GM21381 (cell line): Measurements from ENCODE around the gene TVP23A.
"Not testable (repeated sequence)": the region's sequence is repeated elsewhere in the genome, so short reads cannot be mapped to it uniquely, and the experiment has no call there.

Source experiments
- ATAC-seq: cut with Tn5 transposase; IDR thresholded peaks from one replicate; pipeline ENCODE4 v1.9.1; 2021; ENCODE audit warnings: mild to moderate bottlenecking, moderate library complexity; ENCODE audit not compliant: unreplicated experiment

TVP23A gene

DNA sequence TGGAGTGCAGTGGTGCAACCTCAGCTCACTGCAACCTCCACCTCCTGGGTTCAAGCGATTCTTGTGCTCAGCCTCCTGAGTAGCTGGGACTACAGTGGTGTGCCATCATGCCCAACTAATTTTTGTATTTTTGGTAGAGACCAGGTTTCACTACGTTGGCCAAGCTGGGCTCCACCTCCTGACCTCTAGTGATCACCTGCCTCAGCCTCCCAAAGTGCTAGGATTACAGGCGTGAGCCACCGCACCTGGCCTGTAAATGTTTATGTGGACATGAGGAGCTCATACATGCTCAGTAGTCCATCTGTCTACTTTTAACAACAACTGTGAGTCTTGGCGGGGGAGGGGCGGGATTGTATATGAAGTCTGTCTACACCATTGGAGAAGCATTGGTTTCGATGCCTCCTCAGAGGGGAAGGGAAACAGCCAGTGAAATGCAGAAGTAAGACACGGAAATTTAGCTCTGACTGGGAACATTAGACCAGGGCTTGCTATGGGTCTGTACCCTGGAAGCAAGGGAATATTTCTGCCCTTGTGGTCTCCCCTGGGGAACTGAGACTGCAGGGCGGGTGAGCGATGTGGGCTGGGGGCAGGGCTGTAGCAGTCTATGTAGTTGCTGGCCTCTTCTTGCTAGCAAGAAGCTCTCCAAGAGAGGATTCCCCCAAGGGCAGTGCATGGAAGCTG is 65.6 kb downstream of the TVP23A start:
- peak; percentile 61 for ATAC-seq

- no peak for ATAC-seq
Observed at GRCh38 chr16:10751291-10751697, 67.3 kb downstream of the TVP23A start.

GRCh38 chr16:10750793-10751192 is 67.8 kb downstream of the TVP23A start:
- ATAC-seq, result no peak

GRCh38 chr16:10745841-10746240 is 72.8 kb downstream of the TVP23A start:
- ATAC-seq, result no peak

DNA sequence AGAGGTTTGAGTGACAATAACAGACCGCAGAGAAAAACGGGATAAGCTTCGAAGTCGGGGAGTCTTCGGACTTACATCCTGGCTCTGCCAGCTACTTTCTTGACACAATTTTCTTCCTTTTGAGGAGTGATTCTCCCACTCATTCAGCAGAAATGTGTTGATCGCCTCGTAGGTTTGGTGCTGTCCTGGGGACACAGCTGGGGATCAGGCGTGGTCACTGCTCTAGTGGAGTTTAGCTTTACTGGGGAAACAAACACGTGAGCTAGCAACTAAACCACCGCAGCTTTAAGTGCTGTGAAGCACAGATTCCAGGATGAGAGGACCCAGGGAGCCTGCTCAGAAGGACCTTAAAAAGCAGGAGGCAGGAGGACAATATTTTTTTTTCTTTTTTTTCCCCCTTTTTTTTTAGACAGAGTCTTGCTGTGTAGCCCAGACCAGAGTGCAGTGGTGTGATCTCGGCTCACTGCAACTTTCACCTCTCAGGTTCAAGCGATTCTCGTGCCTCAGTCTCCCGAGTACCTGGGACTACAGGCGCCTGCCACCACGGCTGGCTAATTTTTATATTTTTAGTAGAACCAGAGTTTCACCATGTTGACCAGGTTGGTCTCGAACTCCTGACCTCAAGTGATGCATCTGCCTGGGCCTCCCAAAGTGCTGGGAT is 74.1 kb downstream of the TVP23A start:
- ATAC-seq, result no peak

GRCh38 chr16:10743610-10744369 is 74.8 kb downstream of the TVP23A start, which contains the start of gene NUBP1:
TSS of gene NUBP1 (plus strand) at chr16:10743842. CDS start at chr16:10743864, 22 bp downstream.
- peak; percentile 84 for ATAC-seq

- ATAC-seq, result no peak
Observed at GRCh38 chr16:10743227-10743609, 75.4 kb downstream of the TVP23A start.

GRCh38 chr16:10741844-10742243 is 76.8 kb downstream of the TVP23A start:
- ATAC-seq, result no peak

- not testable (repeated sequence) for ATAC-seq
Observed at GRCh38 chr16:10741249-10741648, 77.3 kb downstream of the TVP23A start.

DNA sequence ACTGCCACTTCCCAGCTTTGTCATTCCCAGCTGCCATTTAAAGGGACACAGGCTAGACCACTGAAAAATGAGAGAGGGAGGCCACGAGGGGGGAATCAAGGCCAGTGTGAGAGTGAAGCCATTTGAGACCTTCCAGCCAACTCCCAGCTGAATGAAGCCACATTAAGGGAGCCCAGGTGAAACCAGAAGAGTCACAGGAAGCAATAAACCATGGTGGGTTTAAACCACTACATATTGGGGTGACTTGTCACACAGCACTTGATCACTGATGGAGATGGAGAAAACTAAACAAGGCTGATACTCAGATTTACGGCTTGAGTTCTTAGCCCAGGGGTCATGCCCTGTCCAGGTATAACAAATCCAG is 77.8 kb downstream of the TVP23A start:
- ATAC-seq, result no peak

GRCh38 chr16:10740000-10740844 is 78.4 kb downstream of the TVP23A start:
- ATAC-seq, result no peak

DNA sequence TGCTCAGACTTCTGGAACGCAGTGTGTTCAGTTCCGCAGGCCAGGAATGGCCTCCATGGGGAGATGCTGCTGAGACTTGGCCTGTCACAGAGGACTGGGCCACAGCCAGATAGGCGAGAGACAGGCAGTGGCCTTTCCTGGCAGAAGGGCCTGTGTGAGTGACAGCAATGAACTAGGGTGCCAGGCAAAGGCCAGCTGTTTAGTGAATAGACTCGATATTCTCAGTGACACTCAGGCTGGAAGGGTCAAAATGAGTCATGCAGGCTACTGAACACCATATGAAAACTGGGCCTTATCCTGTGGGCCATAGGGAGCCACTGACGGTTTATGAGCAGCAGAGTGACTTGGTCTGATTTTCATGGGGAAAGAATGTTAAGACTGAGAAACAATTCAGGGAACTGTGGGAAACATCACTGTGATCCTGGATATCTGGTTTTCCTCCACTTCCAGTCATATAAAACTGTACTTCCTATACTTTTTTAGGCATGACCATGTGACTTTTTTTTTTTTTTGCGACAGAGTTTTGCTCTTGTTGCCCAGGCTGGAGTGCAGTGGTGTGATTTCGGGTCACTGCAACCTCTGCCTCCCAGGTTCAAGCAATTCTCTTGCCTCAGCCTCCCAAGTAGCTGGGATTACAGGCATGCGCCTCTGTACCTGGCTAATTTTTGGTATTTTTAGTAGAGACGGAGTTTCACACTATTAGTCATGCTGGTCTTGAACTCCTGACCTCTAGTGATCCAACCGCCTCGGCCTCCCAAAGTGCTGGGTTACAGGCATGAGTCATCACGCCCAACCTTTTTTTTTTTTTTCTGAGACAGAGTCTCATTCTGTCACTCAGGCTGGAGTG is 80.1 kb downstream of the TVP23A start:
- peak; percentile 64 for ATAC-seq

DNA sequence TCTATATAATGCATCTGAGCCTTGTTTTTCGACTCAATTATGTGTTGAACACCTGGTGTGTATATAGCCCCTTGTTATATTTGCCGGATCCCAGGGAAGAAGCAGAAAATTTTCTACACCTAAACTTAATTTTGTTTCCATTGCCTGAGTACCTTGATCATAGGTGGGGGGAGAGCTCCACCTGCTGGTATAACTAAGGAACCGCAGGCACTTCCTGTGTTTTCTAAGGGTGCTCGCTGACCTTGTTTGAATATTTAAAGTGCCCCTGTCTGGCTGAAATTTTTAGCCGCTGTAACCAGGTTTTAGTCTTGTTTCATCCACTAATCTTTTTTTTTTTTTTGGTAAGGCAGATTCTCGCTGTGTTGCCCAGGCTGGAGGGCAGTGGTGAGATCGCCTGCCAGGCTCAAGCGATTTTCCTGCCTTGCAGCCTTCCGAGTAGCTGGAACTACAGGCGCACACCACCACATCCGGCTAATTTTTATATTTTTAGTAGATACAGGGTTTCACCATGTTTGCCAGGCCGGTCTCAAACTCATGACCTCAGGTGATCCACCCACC is 81.4 kb downstream of the TVP23A start:
- ATAC-seq, result peak; percentile 35

GRCh38 chr16:10731790-10732189 is 86.8 kb downstream of the TVP23A start:
- no peak for ATAC-seq

DNA sequence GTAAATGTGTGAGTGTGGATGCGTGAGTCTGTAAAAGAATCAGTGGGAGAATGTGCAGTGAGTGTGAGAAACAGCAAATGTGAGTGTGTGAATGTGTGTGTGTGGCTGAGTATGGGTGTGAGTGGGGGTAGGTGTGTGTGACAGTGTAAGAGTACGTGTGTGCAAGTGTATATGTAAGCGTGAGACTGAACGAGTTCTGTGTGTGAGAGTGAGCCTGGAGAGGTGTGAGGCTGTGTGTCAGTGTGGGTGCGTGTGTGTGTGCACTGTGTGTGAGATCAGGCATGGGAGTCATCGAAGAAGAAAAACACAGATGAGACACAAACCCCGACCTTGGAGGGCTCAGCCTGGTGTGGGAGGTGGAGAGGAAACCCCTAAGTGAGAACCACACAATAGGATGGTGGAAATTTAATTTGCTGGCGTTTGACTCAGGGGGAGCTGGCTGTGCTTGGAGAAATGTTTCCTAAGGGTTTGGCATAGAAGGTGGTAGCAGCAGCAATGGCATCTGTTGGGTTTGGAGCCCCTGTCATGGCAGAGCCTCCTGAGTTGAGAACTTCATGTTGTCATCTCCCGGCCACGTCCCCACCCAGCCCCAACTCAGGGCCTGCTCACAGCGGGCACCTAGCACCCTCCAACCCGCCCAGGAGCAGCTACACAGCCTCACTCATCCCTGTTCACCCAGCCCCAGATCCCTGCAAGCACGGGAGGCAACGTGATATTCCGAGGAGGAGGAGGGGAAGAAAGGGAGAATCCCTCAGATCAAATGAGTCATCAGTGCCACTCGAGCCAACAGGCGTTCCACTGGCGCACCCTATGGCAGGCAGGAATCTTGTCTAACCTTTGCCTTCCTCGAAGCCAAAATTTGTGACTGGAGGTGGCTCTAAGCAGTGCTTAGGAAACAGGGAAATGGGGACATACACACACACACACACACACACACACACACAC is 89.2 kb downstream of the TVP23A start:
- no peak for ATAC-seq

DNA sequence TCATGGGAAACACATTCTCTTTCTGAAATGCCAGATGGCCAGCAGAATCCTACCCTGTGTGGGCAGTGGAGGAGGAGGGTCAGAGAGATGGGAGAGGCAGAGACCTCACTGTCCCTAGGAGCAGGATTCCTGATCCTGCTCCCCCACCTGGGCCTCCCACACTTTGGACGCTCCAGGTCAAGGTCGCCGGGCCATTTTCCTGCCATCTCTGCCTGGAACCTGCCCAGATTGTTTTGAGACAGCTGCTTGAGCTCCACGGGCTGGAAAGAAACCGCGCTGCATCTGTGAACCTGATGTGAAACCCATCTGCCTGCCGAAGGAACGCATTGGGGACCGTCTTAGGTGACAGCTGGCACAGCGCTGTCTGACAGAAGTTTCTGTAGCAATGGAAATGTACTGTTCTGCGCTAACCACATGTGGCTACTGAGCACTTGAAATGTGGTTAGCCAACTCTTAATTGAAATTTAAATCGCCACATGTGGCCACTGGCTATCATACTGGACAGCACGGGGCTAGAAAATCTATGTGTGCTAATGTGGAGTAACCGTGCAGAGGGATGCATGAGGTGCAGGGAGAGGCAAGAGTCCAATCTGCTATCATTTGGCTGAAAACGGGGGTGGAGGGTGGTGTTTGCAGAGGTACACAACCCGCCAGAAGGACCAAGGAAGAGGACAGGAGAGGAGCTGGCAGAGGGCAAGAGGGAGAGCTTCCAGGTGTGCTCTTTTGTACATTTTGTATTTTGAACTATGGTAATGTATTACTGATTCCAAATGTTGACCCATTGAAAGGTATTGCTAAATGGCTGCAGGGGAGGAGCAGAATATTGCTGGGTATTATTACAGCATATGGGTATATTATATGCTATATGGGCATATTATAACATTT is 90.3 kb downstream of the TVP23A start:
- ATAC-seq, result no peak
